Measurements from ENCODE around the gene OR2T4.

The OR2T4 gene

GRCh38 chr1:248393050-248393449 lies 31.6 kb downstream of the OR2T4 start:
- H3K4me3 ChIP-seq (ENCODE audit: low read depth, low read length) = no peak overlapping the region
- DNase-seq (ENCODE audit: low read depth) = no peak
- TF ChIP-seq, protein P1, sequence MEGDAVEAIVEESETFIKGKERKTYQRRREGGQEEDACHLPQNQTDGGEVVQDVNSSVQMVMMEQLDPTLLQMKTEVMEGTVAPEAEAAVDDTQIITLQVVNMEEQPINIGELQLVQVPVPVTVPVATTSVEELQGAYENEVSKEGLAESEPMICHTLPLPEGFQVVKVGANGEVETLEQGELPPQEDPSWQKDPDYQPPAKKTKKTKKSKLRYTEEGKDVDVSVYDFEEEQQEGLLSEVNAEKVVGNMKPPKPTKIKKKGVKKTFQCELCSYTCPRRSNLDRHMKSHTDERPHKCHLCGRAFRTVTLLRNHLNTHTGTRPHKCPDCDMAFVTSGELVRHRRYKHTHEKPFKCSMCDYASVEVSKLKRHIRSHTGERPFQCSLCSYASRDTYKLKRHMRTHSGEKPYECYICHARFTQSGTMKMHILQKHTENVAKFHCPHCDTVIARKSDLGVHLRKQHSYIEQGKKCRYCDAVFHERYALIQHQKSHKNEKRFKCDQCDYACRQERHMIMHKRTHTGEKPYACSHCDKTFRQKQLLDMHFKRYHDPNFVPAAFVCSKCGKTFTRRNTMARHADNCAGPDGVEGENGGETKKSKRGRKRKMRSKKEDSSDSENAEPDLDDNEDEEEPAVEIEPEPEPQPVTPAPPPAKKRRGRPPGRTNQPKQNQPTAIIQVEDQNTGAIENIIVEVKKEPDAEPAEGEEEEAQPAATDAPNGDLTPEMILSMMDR (IDR thresholded peaks at IDR 0.05; ENCODE audit: low read depth, low read length, missing control alignments) = no peak

- TF ChIP-seq, protein P1 (IDR thresholded peaks at IDR 0.05; ENCODE audit: low read depth, low read length, missing control alignments) = no peak
- no peak within 1 kb of the TSS for H3K4me3 ChIP-seq (ENCODE audit: low read depth, low read length)
- no peak for DNase-seq (ENCODE audit: low read depth)
Observed at GRCh38 chr1:248402748-248403147, 41.3 kb downstream of the OR2T4 start, which contains the start of gene OR2T1. Gene OR2T1, plus strand, starts transcription at chr1:248403048. Its CDS starts 3,100 bp downstream, at chr1:248406148.

GRCh38 chr1:248404024-248404423 lies 42.6 kb downstream of the OR2T4 start:
- H3K4me3 ChIP-seq (ENCODE audit: low read depth, low read length) = no peak overlapping the region
- TF ChIP-seq, protein P1 (IDR thresholded peaks at IDR 0.05; ENCODE audit: low read depth, low read length, missing control alignments) = peak; percentile 15
- peak; percentile 8 for DNase-seq (ENCODE audit: low read depth)

- TF ChIP-seq, protein P1 (IDR thresholded peaks at IDR 0.05; ENCODE audit: low read depth, low read length, missing control alignments) = no peak
- H3K4me3 ChIP-seq (ENCODE audit: low read depth, low read length) = no peak overlapping the region
- no peak for DNase-seq (ENCODE audit: low read depth)
Observed at GRCh38 chr1:248406721-248407692, 45.5 kb downstream of the OR2T4 start.

All from GM12864 (cell line).